K562 (cell line): Measurements from ENCODE around the gene MVK. TPM values are rescaled to one million over a fixed set of nuclear protein-coding genes. Genes with fewer than 3 reads are reported as not detected.

Experiments
- CEBPB ChIP-seq: fragments of 450-650 bp; IDR thresholded peaks from 2 replicates; pipeline ENCODE4 v1.6.1; 2016; ENCODE audit warnings: missing genetic modification characterization, missing compliant biosample characterization
- ELK1 ChIP-seq: sonication (generic); formaldehyde crosslinking; IDR thresholded peaks from 2 replicates; pipeline ENCODE4 v1.8.1; 2022; ENCODE audit warnings: missing genetic modification reagents
- HES1 ChIP-seq: fragments of 450-650 bp; IDR thresholded peaks from 2 replicates; pipeline ENCODE4 v1.6.1; 2016; ENCODE audit warnings: low read depth, mild to moderate bottlenecking, moderate library complexity
- JUN ChIP-seq, 2 experiments: sonication (generic) in 1 of 2; formaldehyde crosslinking in 1 of 2; IDR thresholded peaks; 2 replicates each; pipeline versions ENCODE4 v1.6.1 to v1.8.0; 2012 to 2022; ENCODE audit warnings: borderline replicate concordance in 2 of 2, mild to moderate bottlenecking in 2 of 2, improper control_type of control experiment in 1 of 2, low read depth in 1 of 2, low read length in 1 of 2, missing genetic modification reagents in 1 of 2
- MTA1 ChIP-seq: fragments of 450-650 bp; IDR thresholded peaks from 2 replicates; pipeline ENCODE4 v1.6.1; 2017; ENCODE audit warnings: borderline replicate concordance
- NFIC ChIP-seq: fragments of 450-650 bp; IDR thresholded peaks from 2 replicates; pipeline ENCODE4 v1.6.1; 2017; ENCODE audit warnings: mild to moderate bottlenecking, inconsistent platforms
- PHTF2 ChIP-seq: fragments of 250-450 bp; sonication (Bioruptor Pico); IDR thresholded peaks from 2 replicates; pipeline ENCODE4 v1.5.0; 2021; ENCODE audit warnings: mild to moderate bottlenecking
- PURB ChIP-seq: sonication (generic); formaldehyde crosslinking; IDR thresholded peaks from 2 replicates; pipeline ENCODE4 v1.9.0; 2021; ENCODE audit warnings: low read depth, mild to moderate bottlenecking, missing genetic modification reagents
- SETDB1 ChIP-seq: IDR thresholded peaks from one replicate; pipeline ENCODE4 v1.6.1; 2012; ENCODE audit warnings: low read length, control low read depth, inconsistent platforms
- SMC3 ChIP-seq: conservative IDR thresholded peaks from 2 replicates; pipeline ENCODE4 v1.6.1; 2011; ENCODE audit warnings: low read depth, low read length, improper control_type of control experiment; ENCODE audit not compliant: insufficient read depth
- SRSF7 ChIP-seq: fragments of 200-400 bp; formaldehyde crosslinking; optimal IDR thresholded peaks from 2 replicates; pipeline ENCODE3; 2017; ENCODE audit warnings: mild to moderate bottlenecking, low read depth, low read length
- TAF1 ChIP-seq: IDR thresholded peaks from 2 replicates; pipeline ENCODE4 v1.6.1; 2011; ENCODE audit warnings: mild to moderate bottlenecking, low read length, moderate library complexity; ENCODE audit not compliant: insufficient read depth, control insufficient read depth, severe bottlenecking; ENCODE audit errors: extremely low read depth
- TCF7 ChIP-seq: sonication (generic); IDR thresholded peaks from 2 replicates; pipeline ENCODE4 v1.6.1; 2016; ENCODE audit warnings: antibody characterized with exemption, borderline replicate concordance
- TRIM28 ChIP-seq: fragments of 450-650 bp; IDR thresholded peaks from 2 replicates; pipeline ENCODE4 v1.6.1; 2017
- ZNF232 ChIP-seq: sonication (generic); formaldehyde crosslinking; IDR thresholded peaks from 2 replicates; pipeline ENCODE4 v1.8.0; 2022; ENCODE audit warnings: mild to moderate bottlenecking, missing genetic modification reagents
- ZNF584 ChIP-seq: fragments of 200-800 bp; sonication (Bioruptor generic); IDR thresholded peaks from 2 replicates; pipeline ENCODE4 v1.6.1; 2016; ENCODE audit warnings: low read depth, mild to moderate bottlenecking, missing genetic modification characterization, missing compliant biosample characterization
- polyA plus RNA-seq, 8 experiments: library from polyadenylated mRNA; depleted of rRNA in 4 of 8; stranded (reverse) in 5 of 8; unstranded in 3 of 8; fragments of >200 nt; fragmentation: Nextera tagmentation in 2 of 8; fragmentation: Illumina TruSeq in 1 of 8; extraction: Ambion mirVana in 2 of 8; extraction: Trizol in 1 of 8; gene quantifications; 2 replicates each; pipeline versions ENCODE4 v1.2.1 to v1.2.3, GENCODE V29; 2011 to 2014; ENCODE audit warnings: inconsistent platforms in 1 of 8, missing spikeins in 1 of 8
- total RNA-seq, 7 experiments: library from RNA; depleted of rRNA in 6 of 7; stranded (reverse); fragments of >200 nt in 6 of 7; fragmentation: Illumina TruSeq in 2 of 7; extraction: Trizol in 2 of 7; gene quantifications; 2 replicates each; pipeline versions ENCODE4 v1.2.1 to v1.2.3, GENCODE V29; 2011 to 2021; ENCODE audit warnings: low replicate concordance in 1 of 7

The MVK gene
- total and polyA plus RNA-seq, 9 of the 15 experiments (the other 6 are each of a cell fraction or from before 2014, with no cell fraction given) = 0.41 to 33.6 (median 18.8) TPM

DNA sequence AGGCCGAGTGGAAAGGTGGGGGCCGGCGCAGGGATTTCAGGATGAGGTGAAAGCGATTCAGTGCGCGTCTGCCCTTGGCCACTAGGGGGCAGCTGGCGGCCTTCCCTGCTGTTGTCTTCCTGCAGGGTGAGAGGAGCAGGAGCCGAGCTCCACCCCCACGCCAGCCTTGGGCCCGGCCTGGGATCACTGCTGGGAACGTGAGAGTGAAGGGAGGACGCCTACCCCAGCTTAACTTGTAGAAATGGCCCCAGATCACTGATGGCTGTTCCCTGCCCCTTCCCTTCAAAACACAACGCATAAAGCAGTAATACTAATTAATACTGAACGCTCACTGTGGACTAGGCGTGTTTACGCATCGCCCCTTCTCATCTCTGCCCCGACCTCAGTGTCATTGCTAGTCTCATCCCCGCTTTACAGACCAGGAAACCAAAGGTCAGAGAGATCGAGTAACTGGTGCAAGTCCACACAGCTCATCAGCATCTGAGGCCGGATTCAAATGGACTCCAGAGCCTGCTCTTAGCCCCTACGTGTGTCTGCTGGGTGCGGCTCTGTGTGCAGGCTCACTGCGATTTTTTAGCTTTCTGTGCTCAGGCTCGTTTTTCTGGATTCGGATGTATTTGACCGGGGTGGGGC is 24.3 kb downstream of the MVK start (continued):
- TF ChIP-seq SRSF7 = no peak
- TF ChIP-seq TCF7 = no peak
- TF ChIP-seq PURB (CRISPR knock-in tag) = no peak
- no peak for TF ChIP-seq ZNF232 (CRISPR knock-in tag)
- TF ChIP-seq MTA1 = no peak
- TF ChIP-seq ZNF584 (CRISPR knock-in tag) = no peak
- no peak for TF ChIP-seq ELK1 (CRISPR knock-in tag)
- TF ChIP-seq SETDB1 = no peak
- TF ChIP-seq NFIC = 0 out of 2 replicates have a peak, but pooled peaks have one; percentile 12
- TF ChIP-seq CEBPB (tag) = no peak
- TF ChIP-seq JUN (IDR thresholded peaks at IDR 0.05; ENCODE audit: borderline replicate concordance, low read depth, low read length) = no peak
- TF ChIP-seq JUN (CRISPR knock-in tag; IDR thresholded peaks at IDR 0.05; ENCODE audit: borderline replicate concordance) = no peak
- peak; percentile 88 for TF ChIP-seq SMC3
- no peak for TF ChIP-seq TRIM28
- no peak for TF ChIP-seq TAF1
- TF ChIP-seq HES1 = no peak
- no peak for TF ChIP-seq PHTF2
